WTC11 (cell line): ENCODE results near the gene LTN1. TPM values are rescaled to one million over a fixed set of nuclear protein-coding genes. Genes with fewer than 3 reads are reported as not detected.

Source experiments
- ATAC-seq: fragments of 200-7000 bp; cut with Tn5 transposase; 2 replicates; pipeline ENCODE4 v1.10.0; 2021; ENCODE audit warnings: mild to moderate bottlenecking, moderate library complexity
- CTCF ChIA-PET: fragments of 300-600 bp; sonication (Branson Sonifier 250); formaldehyde crosslinking; loops from one replicate; lab custom pipeline; 2021; ENCODE audit warnings: antibody characterized with exemption; lab: Charles Lee
- POLR2A ChIA-PET: fragments of 350-600 bp; sonication (Branson Sonifier 250); formaldehyde crosslinking; loops from one replicate; lab custom pipeline; 2021; ENCODE audit warnings: antibody characterized with exemption; lab: Charles Lee
- DNase-seq: peaks from one replicate; pipeline ENCODE4 v3.0.0; 2021; ENCODE audit warnings: low spot score
- H3K27ac Mint-ChIP-seq: 2 replicates; pipeline ENCODE4 v1.8.0; 2021; ENCODE audit warnings: mixed read lengths
- H3K27me3 Mint-ChIP-seq: 2 replicates; pipeline ENCODE4 v1.8.0; 2021; ENCODE audit warnings: low read depth, mild to moderate bottlenecking, moderate library complexity, mixed read lengths
- H3K36me3 Mint-ChIP-seq: 2 replicates; pipeline ENCODE4 v1.8.0; 2021; ENCODE audit warnings: mixed read lengths
- H3K4me1 Mint-ChIP-seq: 2 replicates; pipeline ENCODE4 v1.8.0; 2022; ENCODE audit warnings: mixed read lengths
- H3K4me3 Mint-ChIP-seq: 2 replicates; pipeline ENCODE4 v1.8.0; 2021; ENCODE audit warnings: mild to moderate bottlenecking, moderate library complexity, mixed read lengths
- H3K9me3 Mint-ChIP-seq: 2 replicates; pipeline ENCODE4 v1.8.0; 2021; ENCODE audit warnings: mixed read lengths
- ATF2 ChIP-seq: sonication (generic); formaldehyde crosslinking; IDR thresholded peaks from 2 replicates; pipeline ENCODE4 v1.8.1; 2022; ENCODE audit warnings: low read depth, missing genetic modification reagents, borderline replicate concordance
- CREB1 ChIP-seq: sonication (generic); formaldehyde crosslinking; IDR thresholded peaks from 2 replicates; pipeline ENCODE4 v1.8.0; 2023; ENCODE audit warnings: mild to moderate bottlenecking, missing genetic modification reagents
- CTCF ChIP-seq: fragments of 200-600 bp; IDR thresholded peaks from 2 replicates; pipeline ENCODE4 v1.8.0; 2022; ENCODE audit warnings: antibody characterized with exemption
- E2F1 ChIP-seq: sonication (generic); formaldehyde crosslinking; IDR thresholded peaks from 2 replicates; pipeline ENCODE4 v1.8.0; 2022; ENCODE audit warnings: mild to moderate bottlenecking, missing genetic modification reagents
- ESRRA ChIP-seq: sonication (generic); formaldehyde crosslinking; IDR thresholded peaks from 2 replicates; pipeline ENCODE4 v1.8.1; 2022; ENCODE audit warnings: mild to moderate bottlenecking, missing genetic modification reagents, borderline replicate concordance
- GABPB1 ChIP-seq: sonication (generic); formaldehyde crosslinking; IDR thresholded peaks from 2 replicates; pipeline ENCODE4 v1.8.1; 2023; ENCODE audit warnings: mild to moderate bottlenecking, missing genetic modification reagents
- GTF2I ChIP-seq: fragments of 250-450 bp; sonication (Bioruptor Pico); conservative IDR thresholded peaks from 2 replicates; pipeline ENCODE4 v1.4.0; 2021; ENCODE audit warnings: mild to moderate bottlenecking
- NR1H2 ChIP-seq: sonication (generic); formaldehyde crosslinking; IDR thresholded peaks from 2 replicates; pipeline ENCODE4 v1.9.0; 2021; ENCODE audit warnings: mild to moderate bottlenecking, moderate library complexity, missing genetic modification reagents
- NR2C2 ChIP-seq: sonication (generic); formaldehyde crosslinking; IDR thresholded peaks from 2 replicates; pipeline ENCODE4 v1.8.0; 2022; ENCODE audit warnings: mild to moderate bottlenecking, missing genetic modification reagents
- NR3C1 ChIP-seq: sonication (generic); formaldehyde crosslinking; conservative IDR thresholded peaks from 2 replicates; pipeline ENCODE4 v1.8.1; 2023; ENCODE audit warnings: low read depth, mild to moderate bottlenecking, missing genetic modification reagents
- RORB ChIP-seq: fragments of 250-450 bp; sonication (Bioruptor Pico); IDR thresholded peaks from 2 replicates; pipeline ENCODE4 v1.9.0; 2021; ENCODE audit warnings: mild to moderate bottlenecking
- SP1 ChIP-seq: sonication (generic); formaldehyde crosslinking; conservative IDR thresholded peaks from 2 replicates; pipeline ENCODE4 v1.8.1; 2022; ENCODE audit warnings: missing genetic modification reagents
- STAT6 ChIP-seq: sonication (generic); formaldehyde crosslinking; conservative IDR thresholded peaks from 2 replicates; pipeline ENCODE4 v1.8.1; 2023; ENCODE audit warnings: mild to moderate bottlenecking, low read depth, missing genetic modification reagents, moderate library complexity
- TEAD4 ChIP-seq: sonication (generic); formaldehyde crosslinking; IDR thresholded peaks from 2 replicates; pipeline ENCODE4 v1.8.0; 2022; ENCODE audit warnings: mild to moderate bottlenecking, missing genetic modification reagents
- ZNF138 ChIP-seq: sonication (generic); formaldehyde crosslinking; conservative IDR thresholded peaks from 2 replicates; pipeline ENCODE4 v1.8.1; 2022; ENCODE audit warnings: mild to moderate bottlenecking, moderate library complexity, missing genetic modification reagents
- total RNA-seq: library from RNA; stranded (reverse); gene quantifications from 3 replicates; pipeline ENCODE4 v1.2.3, GENCODE V29; 2021
- TF ChIP-seq, protein P1 (sequence below): fragments of 250-450 bp; sonication (Bioruptor Pico); IDR thresholded peaks from 2 replicates; pipeline ENCODE4 v1.9.0; 2021; ENCODE audit warnings: mild to moderate bottlenecking
- TF ChIP-seq, protein P2 (sequence below): sonication (generic); formaldehyde crosslinking; IDR thresholded peaks from 2 replicates; pipeline ENCODE4 v1.8.1; 2023; ENCODE audit warnings: mild to moderate bottlenecking, missing genetic modification reagents, borderline replicate concordance
- TF ChIP-seq, protein P3 (sequence below): sonication (generic); formaldehyde crosslinking; conservative IDR thresholded peaks from 2 replicates; pipeline ENCODE4 v1.8.1; 2022; ENCODE audit warnings: mild to moderate bottlenecking, missing genetic modification reagents
- TF ChIP-seq, protein P4 (sequence below): sonication (generic); formaldehyde crosslinking; IDR thresholded peaks from 2 replicates; pipeline ENCODE4 v1.8.1; 2023; ENCODE audit warnings: mild to moderate bottlenecking, moderate library complexity, missing genetic modification reagents
- TF ChIP-seq, protein P5 (sequence below): sonication (generic); formaldehyde crosslinking; IDR thresholded peaks from 2 replicates; pipeline ENCODE4 v1.8.1; 2023; ENCODE audit warnings: mild to moderate bottlenecking, missing genetic modification reagents

The LTN1 gene
- total RNA-seq, 1 experiment from 2014 or later, result 23.0 TPM

DNA sequence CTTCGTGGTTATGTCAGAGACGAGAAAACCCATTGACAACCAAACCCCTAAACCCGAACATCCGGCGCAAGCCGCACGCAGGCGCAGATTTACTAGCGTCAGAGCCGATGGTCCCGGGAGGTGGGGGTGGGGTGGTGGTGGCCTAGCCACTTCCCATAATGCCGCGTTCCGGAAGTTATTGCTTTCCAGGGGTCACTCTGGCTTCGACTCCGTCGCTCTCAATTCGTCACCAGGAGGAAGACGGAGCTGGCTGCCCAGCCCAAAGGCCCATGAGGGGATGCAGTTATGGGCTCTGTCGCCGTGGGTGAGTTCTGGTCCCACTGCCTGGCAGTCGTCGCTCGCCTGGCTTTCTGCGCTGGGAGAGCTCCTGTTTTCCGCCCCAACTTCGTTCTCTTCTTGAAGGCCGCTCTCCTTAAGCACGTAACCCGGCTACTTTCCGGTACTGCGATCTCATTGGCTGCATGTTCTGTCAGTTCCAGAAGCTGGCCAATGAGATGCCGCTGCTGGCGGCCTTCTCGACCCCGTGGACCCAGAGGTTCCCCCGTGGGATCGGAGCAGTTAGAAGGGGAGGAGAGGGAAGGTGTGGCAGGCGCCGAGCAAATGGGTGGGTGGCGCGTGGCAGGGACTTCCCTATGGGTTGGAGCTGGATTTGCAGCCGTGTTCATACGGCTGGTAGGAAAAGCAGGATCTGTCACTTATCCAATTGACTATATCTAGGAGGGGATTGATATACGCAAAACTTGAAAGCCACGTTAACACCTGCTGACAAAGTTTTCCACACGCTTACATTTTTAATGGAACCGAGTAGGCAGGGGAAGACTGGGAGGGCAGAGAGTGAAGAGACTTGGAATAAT lies 32.0 kb upstream of the LTN1 start, which contains the start of gene USP16:
TSS of gene USP16 (plus strand) at position 195 of the 854 bp plus-strand sequence. CDS start 3,246 bp downstream, outside the sequence.
- no peaks in the 10 kb centered on the region for H3K27me3 Mint-ChIP-seq
- peaks cover 13% of the 10 kb centered on the region for H3K36me3 Mint-ChIP-seq
- peaks cover 18% of the 10 kb centered on the region for H3K4me1 Mint-ChIP-seq
- DNase-seq (peak; percentile 89), ATAC-seq (peak; percentile 98)
- H3K9me3 Mint-ChIP-seq, result no peaks in the 10 kb centered on the region
- peak within 1 kb of the TSS; percentile 99 for H3K27ac Mint-ChIP-seq
- ChIA-PET POLR2A (interaction anchor here (1.2 to 2.4 kb wide), 3 partner anchors 22 to 49 kb away, joined by 11 to 18 read pairs (median 11); partner anchors contain the start of genes CCT8 and LTN1), CTCF (interaction anchor here (0.8 to 0.9 kb wide), 4 partner anchors 19 to 49 kb away, joined by 3 to 5 read pairs (median 3); partner anchors contain the start of gene CCT8)
- H3K4me3 Mint-ChIP-seq, result peak within 1 kb of the TSS; percentile 99
- TF ChIP-seq NR2C2 (CRISPR knock-in tag) (peak; percentile 76), STAT6 (no peak), GABPB1 (CRISPR knock-in tag) (peak; percentile 7; the same call in 1 of the 2 replicates), NR3C1 (no peak), CTCF (no peak), CREB1 (CRISPR knock-in tag) (no peak), E2F1 (CRISPR knock-in tag) (no peak), GTF2I (CRISPR knock-in tag) (no peak), ATF2 (CRISPR knock-in tag) (no peak), ESRRA (CRISPR knock-in tag) (no peak), RORB (CRISPR knock-in tag) (no peak), TEAD4 (CRISPR knock-in tag) (no peak), NR1H2 (CRISPR knock-in tag) (no peak), SP1 (CRISPR knock-in tag) (peak; percentile 61), ZNF138 (CRISPR knock-in tag) (no peak)
- TF ChIP-seq, protein P1, sequence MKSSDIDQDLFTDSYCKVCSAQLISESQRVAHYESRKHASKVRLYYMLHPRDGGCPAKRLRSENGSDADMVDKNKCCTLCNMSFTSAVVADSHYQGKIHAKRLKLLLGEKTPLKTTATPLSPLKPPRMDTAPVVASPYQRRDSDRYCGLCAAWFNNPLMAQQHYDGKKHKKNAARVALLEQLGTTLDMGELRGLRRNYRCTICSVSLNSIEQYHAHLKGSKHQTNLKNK, result no peak
- TF ChIP-seq, protein P2, sequence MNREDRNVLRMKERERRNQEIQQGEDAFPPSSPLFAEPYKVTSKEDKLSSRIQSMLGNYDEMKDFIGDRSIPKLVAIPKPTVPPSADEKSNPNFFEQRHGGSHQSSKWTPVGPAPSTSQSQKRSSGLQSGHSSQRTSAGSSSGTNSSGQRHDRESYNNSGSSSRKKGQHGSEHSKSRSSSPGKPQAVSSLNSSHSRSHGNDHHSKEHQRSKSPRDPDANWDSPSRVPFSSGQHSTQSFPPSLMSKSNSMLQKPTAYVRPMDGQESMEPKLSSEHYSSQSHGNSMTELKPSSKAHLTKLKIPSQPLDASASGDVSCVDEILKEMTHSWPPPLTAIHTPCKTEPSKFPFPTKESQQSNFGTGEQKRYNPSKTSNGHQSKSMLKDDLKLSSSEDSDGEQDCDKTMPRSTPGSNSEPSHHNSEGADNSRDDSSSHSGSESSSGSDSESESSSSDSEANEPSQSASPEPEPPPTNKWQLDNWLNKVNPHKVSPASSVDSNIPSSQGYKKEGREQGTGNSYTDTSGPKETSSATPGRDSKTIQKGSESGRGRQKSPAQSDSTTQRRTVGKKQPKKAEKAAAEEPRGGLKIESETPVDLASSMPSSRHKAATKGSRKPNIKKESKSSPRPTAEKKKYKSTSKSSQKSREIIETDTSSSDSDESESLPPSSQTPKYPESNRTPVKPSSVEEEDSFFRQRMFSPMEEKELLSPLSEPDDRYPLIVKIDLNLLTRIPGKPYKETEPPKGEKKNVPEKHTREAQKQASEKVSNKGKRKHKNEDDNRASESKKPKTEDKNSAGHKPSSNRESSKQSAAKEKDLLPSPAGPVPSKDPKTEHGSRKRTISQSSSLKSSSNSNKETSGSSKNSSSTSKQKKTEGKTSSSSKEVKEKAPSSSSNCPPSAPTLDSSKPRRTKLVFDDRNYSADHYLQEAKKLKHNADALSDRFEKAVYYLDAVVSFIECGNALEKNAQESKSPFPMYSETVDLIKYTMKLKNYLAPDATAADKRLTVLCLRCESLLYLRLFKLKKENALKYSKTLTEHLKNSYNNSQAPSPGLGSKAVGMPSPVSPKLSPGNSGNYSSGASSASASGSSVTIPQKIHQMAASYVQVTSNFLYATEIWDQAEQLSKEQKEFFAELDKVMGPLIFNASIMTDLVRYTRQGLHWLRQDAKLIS (CRISPR knock-in tag), result no peak
- TF ChIP-seq, protein P3, sequence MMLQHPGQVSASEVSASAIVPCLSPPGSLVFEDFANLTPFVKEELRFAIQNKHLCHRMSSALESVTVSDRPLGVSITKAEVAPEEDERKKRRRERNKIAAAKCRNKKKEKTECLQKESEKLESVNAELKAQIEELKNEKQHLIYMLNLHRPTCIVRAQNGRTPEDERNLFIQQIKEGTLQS, result no peak
- TF ChIP-seq, protein P4, sequence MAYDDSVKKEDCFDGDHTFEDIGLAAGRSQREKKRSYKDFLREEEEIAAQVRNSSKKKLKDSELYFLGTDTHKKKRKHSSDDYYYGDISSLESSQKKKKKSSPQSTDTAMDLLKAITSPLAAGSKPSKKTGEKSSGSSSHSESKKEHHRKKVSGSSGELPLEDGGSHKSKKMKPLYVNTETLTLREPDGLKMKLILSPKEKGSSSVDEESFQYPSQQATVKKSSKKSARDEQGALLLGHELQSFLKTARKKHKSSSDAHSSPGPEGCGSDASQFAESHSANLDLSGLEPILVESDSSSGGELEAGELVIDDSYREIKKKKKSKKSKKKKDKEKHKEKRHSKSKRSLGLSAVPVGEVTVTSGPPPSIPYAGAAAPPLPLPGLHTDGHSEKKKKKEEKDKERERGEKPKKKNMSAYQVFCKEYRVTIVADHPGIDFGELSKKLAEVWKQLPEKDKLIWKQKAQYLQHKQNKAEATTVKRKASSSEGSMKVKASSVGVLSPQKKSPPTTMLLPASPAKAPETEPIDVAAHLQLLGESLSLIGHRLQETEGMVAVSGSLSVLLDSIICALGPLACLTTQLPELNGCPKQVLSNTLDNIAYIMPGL (CRISPR knock-in tag), result no peak
- TF ChIP-seq, protein P5, sequence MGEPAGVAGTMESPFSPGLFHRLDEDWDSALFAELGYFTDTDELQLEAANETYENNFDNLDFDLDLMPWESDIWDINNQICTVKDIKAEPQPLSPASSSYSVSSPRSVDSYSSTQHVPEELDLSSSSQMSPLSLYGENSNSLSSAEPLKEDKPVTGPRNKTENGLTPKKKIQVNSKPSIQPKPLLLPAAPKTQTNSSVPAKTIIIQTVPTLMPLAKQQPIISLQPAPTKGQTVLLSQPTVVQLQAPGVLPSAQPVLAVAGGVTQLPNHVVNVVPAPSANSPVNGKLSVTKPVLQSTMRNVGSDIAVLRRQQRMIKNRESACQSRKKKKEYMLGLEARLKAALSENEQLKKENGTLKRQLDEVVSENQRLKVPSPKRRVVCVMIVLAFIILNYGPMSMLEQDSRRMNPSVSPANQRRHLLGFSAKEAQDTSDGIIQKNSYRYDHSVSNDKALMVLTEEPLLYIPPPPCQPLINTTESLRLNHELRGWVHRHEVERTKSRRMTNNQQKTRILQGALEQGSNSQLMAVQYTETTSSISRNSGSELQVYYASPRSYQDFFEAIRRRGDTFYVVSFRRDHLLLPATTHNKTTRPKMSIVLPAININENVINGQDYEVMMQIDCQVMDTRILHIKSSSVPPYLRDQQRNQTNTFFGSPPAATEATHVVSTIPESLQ (CRISPR knock-in tag), result no peak
